Naive B cell (primary cell): ENCODE measurements around the gene MOB3B. TPM values are rescaled to one million over a fixed set of nuclear protein-coding genes. Genes with fewer than 3 reads are reported as not detected.
"Not testable (repeated sequence)": the region's sequence is repeated elsewhere in the genome, so short reads cannot be mapped to it uniquely, and the experiment has no call there.

Experiments
- ATAC-seq, 2 donors: fragments of 150-1000 bp; cut with Tn5 transposase; 2 replicates each; pipeline ENCODE4 v1.10.0; 2021; ENCODE audit warnings: low read depth in 2 of 2, mild to moderate bottlenecking in 2 of 2, moderate library complexity in 2 of 2
- DNase-seq: peaks from one replicate; pipeline ENCODE4 v3.0.0; 2022
- H3K27ac Mint-ChIP-seq, 6 donors: one replicate each; pipeline ENCODE4 v1.8.0; 2020 to 2022; ENCODE audit warnings: mild to moderate bottlenecking in 6 of 6, mixed read lengths in 6 of 6, moderate library complexity in 5 of 6, inconsistent platforms in 2 of 6
- H3K27me3 Mint-ChIP-seq, 3 donors: one replicate each; pipeline ENCODE4 v1.8.0; 2021 to 2022; ENCODE audit warnings: mixed read lengths in 3 of 3, mild to moderate bottlenecking in 1 of 3
- H3K36me3 Mint-ChIP-seq, 2 donors: one replicate each; pipeline ENCODE4 v1.8.0; 2020 to 2022; ENCODE audit warnings: mixed read lengths in 2 of 2, inconsistent platforms in 1 of 2, mild to moderate bottlenecking in 1 of 2
- H3K4me1 Mint-ChIP-seq, 3 donors: one replicate each; pipeline ENCODE4 v1.8.0; 2020 to 2022; ENCODE audit warnings: mixed read lengths in 3 of 3, inconsistent platforms in 1 of 3, mild to moderate bottlenecking in 1 of 3, moderate library complexity in 1 of 3
- H3K4me3 Mint-ChIP-seq, 8 donors: one replicate each; pipeline ENCODE4 v1.8.0; 2020 to 2022; ENCODE audit warnings: mild to moderate bottlenecking in 8 of 8, mixed read lengths in 8 of 8, moderate library complexity in 8 of 8, inconsistent platforms in 2 of 8
- H3K9me3 Mint-ChIP-seq, 7 donors: one replicate each; pipeline ENCODE4 v1.8.0; 2020 to 2022; ENCODE audit warnings: mixed read lengths in 7 of 7, mild to moderate bottlenecking in 5 of 7, inconsistent platforms in 2 of 7, moderate library complexity in 1 of 7
- polyA plus RNA-seq, 6 donors: library from polyadenylated mRNA; unstranded; fragments of 300-500 nt; fragmentation: Illumina TruSeq; gene quantifications; one replicate each; pipeline ENCODE4 v1.2.3, GENCODE V29; 2021; ENCODE audit warnings: low read depth in 6 of 6

Gene MOB3B
- polyA plus RNA-seq, 6 donors from 2014 or later, result 9.5 to 19.8 (median 15.7) TPM

GRCh38 chr9:27466516-27466915 lies 63.1 kb downstream of the MOB3B start:
- H3K27ac Mint-ChIP-seq, result peak overlapping the region; percentile 51 to 94 (median 81)
- ATAC-seq, result peak in 1 of 2 donors; percentile 29
- peak overlapping the region in 3 of 8 donors; percentile 16 to 80 (median 57) for H3K4me3 Mint-ChIP-seq
- peaks cover 7 to 18% of the 10 kb centered on the region in 2 donors for H3K36me3 Mint-ChIP-seq
- not testable (repeated sequence) for H3K27me3 Mint-ChIP-seq, DNase-seq, H3K9me3 Mint-ChIP-seq
- H3K4me1 Mint-ChIP-seq, result peaks cover 59 to 88% (median 71%) of the 10 kb centered on the region in 3 donors

- not testable (repeated sequence) for ATAC-seq, H3K4me3 Mint-ChIP-seq, H3K36me3 Mint-ChIP-seq, H3K9me3 Mint-ChIP-seq, H3K27me3 Mint-ChIP-seq, DNase-seq
- Mint-ChIP-seq H3K27ac (peak overlapping the region in 2 of 6 donors; percentile 16 to 24), H3K4me1 (peaks cover 60 to 90% (median 71%) of the 10 kb centered on the region in 3 donors)
These were observed 64.7 kb downstream of the MOB3B start for GRCh38 chr9:27464950-27465349.

- no peak overlapping the region for H3K4me3 Mint-ChIP-seq
- H3K27ac Mint-ChIP-seq, result peak overlapping the region in 1 of 6 donors; percentile 80
- ATAC-seq (no peak), DNase-seq (no peak)
- peaks cover 7 to 9% of the 10 kb centered on the region in 2 donors for H3K36me3 Mint-ChIP-seq
- peaks cover 0 to 7% (median 0%) of the 10 kb centered on the region in 7 donors for H3K9me3 Mint-ChIP-seq
- H3K27me3 Mint-ChIP-seq, result no peaks in the 10 kb centered on the region
- H3K4me1 Mint-ChIP-seq, result peaks cover 55 to 87% (median 70%) of the 10 kb centered on the region in 3 donors
These were observed 66.8 kb downstream of the MOB3B start for GRCh38 chr9:27462846-27463245.

- H3K9me3 Mint-ChIP-seq, result peaks cover 0 to 7% (median 0%) of the 10 kb centered on the region in 7 donors
- H3K27me3 Mint-ChIP-seq, result no peaks in the 10 kb centered on the region
- no peak overlapping the region for H3K4me3 Mint-ChIP-seq
- peak overlapping the region in 5 of 6 donors; percentile 15 to 80 (median 71) for H3K27ac Mint-ChIP-seq
- DNase-seq (no peak), ATAC-seq (no peak)
- peaks cover 54 to 87% (median 70%) of the 10 kb centered on the region in 3 donors for H3K4me1 Mint-ChIP-seq
- peaks cover 7 to 9% of the 10 kb centered on the region in 2 donors for H3K36me3 Mint-ChIP-seq
These were observed 67.2 kb downstream of the MOB3B start for GRCh38 chr9:27462434-27462833.

- DNase-seq (peak; percentile 74), ATAC-seq (peak; percentile 95 to 96)
- H3K27ac Mint-ChIP-seq, result peak overlapping the region; percentile 74 to 95 (median 88)
- no peaks in the 10 kb centered on the region for H3K27me3 Mint-ChIP-seq
- no peaks in the 10 kb centered on the region for H3K9me3 Mint-ChIP-seq
- peaks cover 60 to 86% (median 70%) of the 10 kb centered on the region in 3 donors for H3K4me1 Mint-ChIP-seq
- peak overlapping the region in 6 of 8 donors; percentile 13 to 54 (median 44) for H3K4me3 Mint-ChIP-seq
- H3K36me3 Mint-ChIP-seq, result peaks cover 4 to 10% of the 10 kb centered on the region in 2 donors
These were observed 69.2 kb downstream of the MOB3B start for GRCh38 chr9:27460226-27461023.

GRCh38 chr9:27457445-27457844 lies 72.2 kb downstream of the MOB3B start:
- Mint-ChIP-seq H3K9me3 (peaks cover 0 to 2% (median 0%) of the 10 kb centered on the region in 7 donors), H3K27me3 (no peaks in the 10 kb centered on the region)

GRCh38 chr9:27453860-27454553 lies 75.6 kb downstream of the MOB3B start:
- Mint-ChIP-seq H3K36me3 (peaks cover 35 to 44% of the 10 kb centered on the region in 2 donors), H3K9me3 (peaks cover 0 to 3% (median 1%) of the 10 kb centered on the region in 7 donors), H3K27me3 (no peaks in the 10 kb centered on the region), H3K4me3 (peak overlapping the region in 2 of 8 donors; percentile 0 to 9), H3K4me1 (peaks cover 49 to 61% (median 59%) of the 10 kb centered on the region in 3 donors), H3K27ac (peak overlapping the region in 2 of 6 donors; percentile 22 to 41)
- ATAC-seq, result peak in 1 of 2 donors; percentile 44
- no peak for DNase-seq

More at GRCh38 chr9:27457445-27457844, 72.2 kb downstream of the MOB3B start:
- peak overlapping the region in 7 of 8 donors; percentile 22 to 69 (median 50) for H3K4me3 Mint-ChIP-seq
- H3K27ac Mint-ChIP-seq, result peak overlapping the region; percentile 61 to 86 (median 80)
- DNase-seq, result peak; percentile 27
- peaks cover 65 to 73% (median 73%) of the 10 kb centered on the region in 3 donors for H3K4me1 Mint-ChIP-seq
- ATAC-seq, result peak; percentile 22 to 34
- H3K36me3 Mint-ChIP-seq, result peaks cover 23 to 26% of the 10 kb centered on the region in 2 donors

- ATAC-seq (no peak), DNase-seq (no peak)
- Mint-ChIP-seq H3K9me3 (peaks cover 0 to 12% (median 9%) of the 10 kb centered on the region in 7 donors), H3K4me1 (peaks cover 43 to 61% (median 56%) of the 10 kb centered on the region in 3 donors), H3K36me3 (peaks cover 41 to 54% of the 10 kb centered on the region in 2 donors), H3K27ac (peak overlapping the region in 3 of 6 donors; percentile 9 to 73 (median 42)), H3K27me3 (no peaks in the 10 kb centered on the region), H3K4me3 (no peak overlapping the region)
These were observed 78.3 kb downstream of the MOB3B start for GRCh38 chr9:27451207-27451797.

GRCh38 chr9:27450752-27451151 lies 78.9 kb downstream of the MOB3B start:
- DNase-seq, result no peak
- peak overlapping the region in 1 of 6 donors; percentile 9 for H3K27ac Mint-ChIP-seq
- peaks cover 38 to 56% (median 53%) of the 10 kb centered on the region in 3 donors for H3K4me1 Mint-ChIP-seq
- ATAC-seq, result no peak
- peaks cover 36 to 55% of the 10 kb centered on the region in 2 donors for H3K36me3 Mint-ChIP-seq
- no peaks in the 10 kb centered on the region for H3K27me3 Mint-ChIP-seq
- peaks cover 0 to 12% (median 9%) of the 10 kb centered on the region in 7 donors for H3K9me3 Mint-ChIP-seq
- no peak overlapping the region for H3K4me3 Mint-ChIP-seq

- not testable (repeated sequence) for H3K4me3 Mint-ChIP-seq
These were observed 81.3 kb downstream of the MOB3B start for GRCh38 chr9:27448356-27448755.

GRCh38 chr9:27447031-27447683 lies 82.5 kb downstream of the MOB3B start:
- ATAC-seq (peak; percentile 41 to 45), DNase-seq (no peak)
- Mint-ChIP-seq H3K36me3 (peaks cover 18 to 32% of the 10 kb centered on the region in 2 donors), H3K9me3 (peaks cover 2 to 12% (median 8%) of the 10 kb centered on the region in 7 donors), H3K4me1 (peaks cover 38 to 65% (median 57%) of the 10 kb centered on the region in 3 donors), H3K27ac (peak overlapping the region in 3 of 6 donors; percentile 31 to 89 (median 76)), H3K4me3 (peak overlapping the region in 1 of 8 donors; percentile 47), H3K27me3 (no peaks in the 10 kb centered on the region)

More at GRCh38 chr9:27448356-27448755, 81.3 kb downstream of the MOB3B start:
- Mint-ChIP-seq H3K36me3 (peaks cover 26 to 44% of the 10 kb centered on the region in 2 donors), H3K27ac (peak overlapping the region in 3 of 6 donors; percentile 48 to 78 (median 67)), H3K4me1 (peaks cover 34 to 60% (median 47%) of the 10 kb centered on the region in 3 donors), H3K9me3 (peaks cover 3 to 12% (median 9%) of the 10 kb centered on the region in 7 donors)
- ATAC-seq, DNase-seq, H3K27me3 Mint-ChIP-seq: not testable (repeated sequence)

GRCh38 chr9:27445688-27446087 lies 83.9 kb downstream of the MOB3B start:
- Mint-ChIP-seq H3K27me3 (no peaks in the 10 kb centered on the region), H3K36me3 (peaks cover 8 to 21% of the 10 kb centered on the region in 2 donors), H3K4me3 (no peak overlapping the region), H3K27ac (peak overlapping the region in 2 of 6 donors; percentile 2 to 55), H3K4me1 (peaks cover 42 to 64% (median 58%) of the 10 kb centered on the region in 3 donors), H3K9me3 (peaks cover 2 to 12% (median 8%) of the 10 kb centered on the region in 7 donors)
- DNase-seq, result no peak
- ATAC-seq, result no peak
